CD14-positive monocyte (primary cell): ENCODE results near the gene MAST4. TPM values are rescaled to one million over a fixed set of nuclear protein-coding genes. Genes with fewer than 3 reads are reported as not detected.

Experiments
- DNase-seq, 3 donors: peaks; one replicate each; pipeline ENCODE4 v3.0.0-alpha.2; 2011 to 2022
- H2AFZ ChIP-seq: 2 replicates; pipeline ENCODE4 v1.6.0; 2012; ENCODE audit warnings: mild to moderate bottlenecking, low read depth, low read length, inconsistent platforms; ENCODE audit not compliant: insufficient read depth, poor library complexity, severe bottlenecking
- H3K27ac ChIP-seq, 2 donors: 1 replicate in 1 of 2; 2 replicates in 1 of 2; pipeline ENCODE4 v1.5.1; 2012 to 2013; ENCODE audit warnings: low read length in 2 of 2, control low read depth in 1 of 2, inconsistent platforms in 1 of 2, low read depth in 1 of 2, mild to moderate bottlenecking in 1 of 2
- H3K27me3 ChIP-seq, 2 donors: one replicate each; pipeline versions ENCODE4 v1.6.0 to v1.6.1; 2011 to 2013; ENCODE audit warnings: low read length in 2 of 2; ENCODE audit not compliant: control insufficient read depth in 2 of 2, insufficient read depth in 2 of 2
- H3K36me3 ChIP-seq, 2 donors: replicated peaks in 1 of 2; 1 replicate in 1 of 2; 2 replicates in 1 of 2; pipeline versions ENCODE4 v1.5.1 to v1.6.1; 2012 to 2013; ENCODE audit warnings: low read length in 2 of 2, control low read depth in 1 of 2, inconsistent platforms in 1 of 2, mild to moderate bottlenecking in 1 of 2; ENCODE audit not compliant: insufficient read depth in 2 of 2, control insufficient read depth in 1 of 2
- H3K4me1 ChIP-seq, 2 donors: 1 replicate in 1 of 2; 2 replicates in 1 of 2; pipeline versions ENCODE4 v1.5.1 to v1.6.1; 2012 to 2013; ENCODE audit warnings: low read length in 2 of 2, control low read depth in 1 of 2, inconsistent platforms in 1 of 2, mild to moderate bottlenecking in 1 of 2, moderate library complexity in 1 of 2; ENCODE audit not compliant: insufficient read depth in 2 of 2, control insufficient read depth in 1 of 2
- H3K4me2 ChIP-seq: replicated peaks from 2 replicates; pipeline ENCODE3; 2012; ENCODE audit warnings: low read length, moderate library complexity, mild to moderate bottlenecking; ENCODE audit not compliant: poor library complexity, severe bottlenecking; ENCODE audit errors: extremely low read depth
- H3K4me3 ChIP-seq, 3 experiments: fragments of 200-600 bp in 1 of 3; sonication (generic) in 1 of 3; replicated peaks in 1 of 3; 1 replicate in 2 of 3; 2 replicates in 1 of 3; pipeline ENCODE4 v1.5.1; 2011 to 2013; ENCODE audit warnings: low read length in 3 of 3, mild to moderate bottlenecking in 3 of 3, control low read depth in 2 of 3, low read depth in 2 of 3, inconsistent platforms in 1 of 3, moderate library complexity in 1 of 3
- H3K79me2 ChIP-seq: 2 replicates; pipeline ENCODE4 v1.6.0; 2012; ENCODE audit warnings: mild to moderate bottlenecking, control low read depth, inconsistent platforms, low read length, moderate library complexity; ENCODE audit not compliant: insufficient read depth
- H3K9ac ChIP-seq: 2 replicates; pipeline ENCODE4 v1.6.0; 2017; ENCODE audit warnings: low read length, mild to moderate bottlenecking; ENCODE audit not compliant: insufficient read depth, poor library complexity, severe bottlenecking
- H3K9me3 ChIP-seq, 2 donors: replicated peaks in 1 of 2; 1 replicate in 1 of 2; 2 replicates in 1 of 2; pipeline versions ENCODE4 v1.5.1 to v1.6.1; 2012 to 2013; ENCODE audit warnings: low read length in 2 of 2, control low read depth in 1 of 2; ENCODE audit not compliant: control insufficient read depth in 1 of 2, insufficient read depth in 1 of 2
- H4K20me1 ChIP-seq: 2 replicates; pipeline ENCODE4 v1.6.0; 2012; ENCODE audit warnings: mild to moderate bottlenecking, low read length, control low read depth, moderate library complexity; ENCODE audit not compliant: insufficient read depth
- H3K27ac Mint-ChIP-seq, 7 donors: one replicate each; pipeline ENCODE4 v1.8.0; 2020; ENCODE audit warnings: mild to moderate bottlenecking in 7 of 7, mixed read lengths in 7 of 7, moderate library complexity in 6 of 7, inconsistent platforms in 2 of 7
- H3K27me3 Mint-ChIP-seq, 3 donors: one replicate each; pipeline ENCODE4 v1.8.0; 2021 to 2022; ENCODE audit warnings: low read depth in 3 of 3, mild to moderate bottlenecking in 3 of 3, mixed read lengths in 3 of 3, moderate library complexity in 3 of 3, inconsistent platforms in 1 of 3
- H3K36me3 Mint-ChIP-seq, 2 donors: one replicate each; pipeline ENCODE4 v1.8.0; 2020; ENCODE audit warnings: mixed read lengths in 2 of 2, inconsistent platforms in 1 of 2, mild to moderate bottlenecking in 1 of 2
- H3K4me1 Mint-ChIP-seq: one replicate; pipeline ENCODE4 v1.8.0; 2020; ENCODE audit warnings: mild to moderate bottlenecking, mixed read lengths
- H3K4me3 Mint-ChIP-seq, 2 donors: one replicate each; pipeline ENCODE4 v1.8.0; 2020; ENCODE audit warnings: mild to moderate bottlenecking in 2 of 2, mixed read lengths in 2 of 2, moderate library complexity in 1 of 2
- H3K9me3 Mint-ChIP-seq, 7 donors: one replicate each; pipeline ENCODE4 v1.8.0; 2020 to 2022; ENCODE audit warnings: mixed read lengths in 7 of 7, mild to moderate bottlenecking in 6 of 7, moderate library complexity in 6 of 7, inconsistent platforms in 2 of 7
- WGBS: methylation state at CpG from one replicate; pipeline ENCODE4 v1.1.5; 2013; ENCODE audit warnings: missing lambda C conversion rate; ENCODE audit not compliant: insufficient coverage; 5-methylcytosine and 5-hydroxymethylcytosine counted together
- intact Hi-C, 2 donors: fragments of 100-400 bp; cut with micrococcal nuclease; formaldehyde crosslinking; loops; one replicate each; pipeline versions ENCODE4 v1.15.0 to v1.15.1; 2023
- polyA plus RNA-seq, 3 donors: library from polyadenylated mRNA; depleted of rRNA in 1 of 3; unstranded in 2 of 3; stranded (reverse) in 1 of 3; fragments of 300-500 nt in 2 of 3; fragments of >200 nt in 1 of 3; fragmentation: Illumina TruSeq in 2 of 3; gene quantifications; 1 replicate in 2 of 3; 2 replicates in 1 of 3; pipeline ENCODE4 v1.2.3, GENCODE V29; 2012 to 2021
- TF ChIP-seq, protein P1 (sequence below): fragments of 200-600 bp; IDR thresholded peaks from one replicate; pipeline ENCODE4 v1.8.0; 2022; ENCODE audit warnings: antibody characterized with exemption, mild to moderate bottlenecking

The MAST4 gene
- polyA plus RNA-seq, 3 donors, result 0.03 to 0.24 TPM; not detected in 1

DNA sequence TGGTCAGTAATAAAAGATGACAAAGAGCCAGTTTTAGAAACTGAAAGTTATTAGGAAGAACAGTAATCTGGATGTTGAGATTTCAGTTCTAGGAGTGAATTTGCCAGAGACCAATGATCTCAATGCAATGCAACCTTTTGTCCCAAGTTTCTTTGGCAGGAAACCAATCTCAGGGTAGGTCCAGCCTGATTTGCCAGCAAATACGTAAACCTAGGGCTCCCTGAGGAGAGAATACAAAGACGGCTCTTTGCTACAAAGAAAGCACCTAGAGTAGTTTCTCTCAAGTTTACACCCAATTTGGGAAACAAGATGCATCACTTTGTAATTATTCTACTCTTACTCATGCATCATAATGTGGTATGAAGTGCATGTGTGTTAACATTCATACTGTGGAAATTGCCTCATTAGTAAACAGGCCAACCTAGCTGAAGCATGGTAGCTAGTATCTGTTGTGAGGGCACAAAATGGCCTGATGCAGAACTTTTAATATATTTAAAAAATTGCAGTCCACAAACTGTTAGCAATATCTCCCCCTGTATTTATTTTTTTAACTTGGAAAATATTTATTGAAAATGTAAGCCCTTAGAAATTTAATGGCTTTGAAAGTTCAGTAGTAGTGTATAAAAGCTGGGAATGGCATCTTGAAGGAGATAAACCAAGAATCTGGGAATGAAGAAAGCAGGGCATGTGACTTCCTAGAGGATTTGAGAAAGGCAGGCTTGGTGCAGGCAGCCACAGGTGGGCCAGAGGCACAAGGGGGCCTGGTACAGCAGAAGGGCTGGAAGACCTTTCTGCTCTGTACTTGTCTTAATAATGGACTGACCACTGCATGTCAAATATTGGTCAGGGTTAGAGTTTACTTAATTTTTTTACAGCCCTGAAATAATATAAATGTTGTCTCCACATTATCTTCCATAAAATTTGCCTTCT, 59.5 kb downstream of the MAST4 start:
- Histone ChIP-seq H4K20me1 (no peaks in the 10 kb centered on the region), H3K9ac (no peak overlapping the region), H3K4me2 (no peak overlapping the region), H3K36me3 (no peaks in the 10 kb centered on the region), H3K4me3 (no peak overlapping the region), H3K27ac (no peak overlapping the region), H2AFZ (no peak overlapping the region), H3K4me1 (no peaks in the 10 kb centered on the region), H3K79me2 (no peaks in the 10 kb centered on the region), H3K27me3 (no peaks in the 10 kb centered on the region), H3K9me3 (peaks cover 0 to 5% of the 10 kb centered on the region in 2 donors)
- Mint-ChIP-seq H3K36me3 (no peaks in the 10 kb centered on the region), H3K9me3 (peaks cover 0 to 2% (median 0%) of the 10 kb centered on the region in 7 donors), H3K4me1 (no peaks in the 10 kb centered on the region), H3K4me3 (no peak overlapping the region), H3K27me3 (peaks cover 0 to 4% (median 0%) of the 10 kb centered on the region in 3 donors), H3K27ac (no peak overlapping the region)
- no peak for DNase-seq
- TF ChIP-seq, protein P1, sequence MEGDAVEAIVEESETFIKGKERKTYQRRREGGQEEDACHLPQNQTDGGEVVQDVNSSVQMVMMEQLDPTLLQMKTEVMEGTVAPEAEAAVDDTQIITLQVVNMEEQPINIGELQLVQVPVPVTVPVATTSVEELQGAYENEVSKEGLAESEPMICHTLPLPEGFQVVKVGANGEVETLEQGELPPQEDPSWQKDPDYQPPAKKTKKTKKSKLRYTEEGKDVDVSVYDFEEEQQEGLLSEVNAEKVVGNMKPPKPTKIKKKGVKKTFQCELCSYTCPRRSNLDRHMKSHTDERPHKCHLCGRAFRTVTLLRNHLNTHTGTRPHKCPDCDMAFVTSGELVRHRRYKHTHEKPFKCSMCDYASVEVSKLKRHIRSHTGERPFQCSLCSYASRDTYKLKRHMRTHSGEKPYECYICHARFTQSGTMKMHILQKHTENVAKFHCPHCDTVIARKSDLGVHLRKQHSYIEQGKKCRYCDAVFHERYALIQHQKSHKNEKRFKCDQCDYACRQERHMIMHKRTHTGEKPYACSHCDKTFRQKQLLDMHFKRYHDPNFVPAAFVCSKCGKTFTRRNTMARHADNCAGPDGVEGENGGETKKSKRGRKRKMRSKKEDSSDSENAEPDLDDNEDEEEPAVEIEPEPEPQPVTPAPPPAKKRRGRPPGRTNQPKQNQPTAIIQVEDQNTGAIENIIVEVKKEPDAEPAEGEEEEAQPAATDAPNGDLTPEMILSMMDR, result no peak
- intact Hi-C loops, result no loop called here
- 100% methylated on average over 1 of the region's 2 CpGs for WGBS

DNA sequence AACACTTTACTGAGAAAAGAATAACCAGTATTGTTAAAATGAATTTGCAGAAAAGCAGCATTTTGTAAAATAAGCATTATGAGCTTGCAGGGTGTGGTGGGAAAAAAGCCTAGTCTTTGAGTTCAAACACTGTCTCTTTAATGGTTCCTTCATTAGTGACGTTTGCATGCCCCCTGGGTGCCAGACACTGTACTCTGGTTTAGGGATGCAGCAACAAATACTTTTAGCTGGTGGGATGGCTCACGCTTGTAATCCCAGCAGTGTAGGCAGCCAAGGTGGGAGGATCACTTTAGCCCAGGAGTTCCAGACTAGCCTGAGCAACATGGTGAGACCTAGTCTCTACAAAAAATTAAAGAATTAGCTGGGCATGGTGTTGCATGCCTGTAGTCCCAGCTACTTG, 62.3 kb downstream of the MAST4 start:
- Histone ChIP-seq H2AFZ (no peak overlapping the region), H3K4me3 (no peak overlapping the region), H3K9me3 (no peaks in the 10 kb centered on the region), H3K27me3 (no peaks in the 10 kb centered on the region), H3K36me3 (no peaks in the 10 kb centered on the region), H3K9ac (no peak overlapping the region), H3K4me2 (no peak overlapping the region), H4K20me1 (no peaks in the 10 kb centered on the region), H3K4me1 (no peaks in the 10 kb centered on the region), H3K27ac (no peak overlapping the region), H3K79me2 (no peaks in the 10 kb centered on the region)
- Mint-ChIP-seq H3K4me3 (no peak overlapping the region), H3K27ac (no peak overlapping the region), H3K27me3 (peaks cover 2 to 7% (median 5%) of the 10 kb centered on the region in 3 donors), H3K4me1 (no peaks in the 10 kb centered on the region), H3K9me3 (peaks cover 0 to 2% (median 0%) of the 10 kb centered on the region in 7 donors), H3K36me3 (no peaks in the 10 kb centered on the region)
- no peak for DNase-seq
- TF ChIP-seq, protein P1, result no peak
- WGBS, result 100% methylated on average over 1 of the region's 2 CpGs
- intact Hi-C loops, result no loop called here
